Stimulated activated CD8-positive, alpha-beta memory T cell treated with anti-CD3 and anti-CD28 coated beads, Interleukin-2, amount 100 ng/mL, for 48 hours (primary cell): ENCODE measurements around the gene ZNF808.
"Not testable (repeated sequence)": the region's sequence is repeated elsewhere in the genome, so short reads cannot be mapped to it uniquely, and the experiment has no call there.

Source experiments
- DNase-seq, 2 donors: peaks; one replicate each; pipeline ENCODE4 v3.0.0-alpha.2; 2020; ENCODE audit warnings: low read depth in 2 of 2

The ZNF808 gene

GRCh38 chr19:52527134-52527955, at the start of gene ZNF808:
TSS of gene ZNF808 (plus strand) at chr19:52527668. CDS start at chr19:52543285, 15,617 bp downstream.
- DNase-seq = peak; percentile 95 to 97

DNA sequence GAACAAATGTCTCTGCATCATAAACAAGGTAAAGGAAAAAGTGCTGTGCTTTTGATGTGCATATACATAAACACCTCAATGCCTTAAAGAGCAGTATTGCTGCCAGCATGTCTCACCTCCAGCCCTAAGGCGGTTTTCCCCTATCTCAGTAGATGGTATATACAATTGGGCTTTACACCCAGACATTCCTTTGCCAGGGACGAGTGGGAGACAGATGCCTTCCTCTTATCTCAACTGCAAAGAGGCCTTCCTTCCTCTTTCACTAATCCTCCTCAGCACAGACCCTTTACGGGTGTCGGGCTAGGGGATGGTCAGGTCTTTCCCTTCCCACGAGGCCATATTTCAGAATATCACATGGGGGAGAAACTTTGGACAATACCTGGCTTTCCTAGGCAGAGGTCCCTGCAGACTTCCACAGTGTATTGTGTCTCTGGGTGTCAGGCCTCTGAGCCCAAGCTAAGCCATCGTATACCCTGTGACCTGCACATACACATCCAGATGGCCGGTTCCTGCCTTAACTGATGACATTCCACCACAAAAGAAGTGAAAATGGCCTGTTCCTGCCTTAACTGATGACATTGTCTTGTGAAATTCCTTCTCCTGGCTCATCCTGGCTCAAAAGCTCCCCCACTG, 43.2 kb upstream of the ZNF808 start:
- DNase-seq = not testable (repeated sequence)

- DNase-seq = not testable (repeated sequence)
These were observed 42.4 kb upstream of the ZNF808 start for GRCh38 chr19:52485064-52485463.

DNA sequence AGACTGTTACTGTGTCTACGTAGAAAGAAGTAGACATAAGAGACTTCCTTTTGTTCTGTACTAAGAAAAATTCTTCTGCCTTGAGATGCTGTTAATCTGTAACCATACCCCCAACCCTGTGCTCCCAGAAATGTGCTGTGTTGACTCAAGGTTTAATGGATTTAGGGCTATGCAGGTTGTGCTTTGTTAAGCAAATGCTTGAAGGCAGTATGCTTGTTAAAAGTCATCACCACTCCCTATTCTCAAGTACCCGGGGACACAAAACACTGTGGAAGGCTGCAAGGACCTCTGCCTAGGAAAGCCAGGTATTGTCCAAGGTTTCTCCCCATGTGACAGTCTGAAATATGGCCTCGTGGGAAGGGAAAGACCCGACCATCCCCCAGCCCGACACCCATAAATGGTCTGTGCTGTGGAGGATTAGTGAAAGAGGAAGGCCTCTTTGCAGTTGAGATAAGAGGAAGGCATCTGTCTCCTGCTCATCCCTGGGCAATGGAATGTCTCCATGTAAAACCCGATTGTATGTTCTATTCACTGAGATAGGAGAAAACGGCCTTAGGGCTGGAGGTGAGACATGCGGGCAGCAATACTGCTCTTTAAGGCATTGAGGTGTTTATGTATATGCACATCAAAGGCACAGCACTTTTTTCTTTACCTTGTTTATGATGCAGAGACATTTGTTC, 41.8 kb upstream of the ZNF808 start:
- not testable (repeated sequence) for DNase-seq

DNA sequence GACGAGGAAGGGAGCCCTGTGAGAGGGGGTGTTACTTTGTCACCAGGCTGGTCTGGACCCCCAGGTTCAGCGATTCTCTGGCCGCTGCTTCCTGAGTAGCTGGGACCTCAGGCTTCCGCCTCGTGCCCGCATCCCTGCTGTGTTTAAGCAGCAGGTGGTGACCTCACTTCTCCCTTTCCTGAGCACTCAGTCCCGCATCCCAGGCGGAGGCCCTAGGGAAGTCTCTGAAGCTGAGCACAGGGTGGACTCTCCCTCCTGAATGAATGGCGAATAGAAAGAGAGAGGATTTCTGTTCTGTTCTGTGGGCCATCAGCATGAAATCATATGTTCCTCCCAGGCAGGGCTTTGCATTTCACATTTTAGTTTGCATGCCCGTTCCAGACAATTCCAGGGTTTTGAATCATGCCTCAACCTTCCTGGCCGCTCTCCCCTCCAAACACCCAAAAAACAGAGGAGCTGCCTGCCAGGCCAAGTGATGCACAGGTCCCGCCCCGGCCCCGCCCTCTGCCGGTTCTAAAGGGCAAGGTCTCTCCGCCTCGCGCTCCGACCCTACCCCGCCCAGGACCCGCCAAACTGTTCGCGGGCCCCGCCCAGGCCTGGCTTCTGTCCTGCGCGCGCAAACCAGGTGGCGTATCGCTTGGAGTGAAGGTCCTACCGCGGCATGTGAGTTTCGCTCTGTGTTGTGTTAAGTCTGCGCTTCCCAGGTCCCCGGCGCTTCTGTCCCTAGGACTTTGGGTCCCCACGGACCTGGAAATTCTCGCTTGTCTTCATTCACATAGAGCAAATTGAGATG, 35.1 kb upstream of the ZNF808 start:
- DNase-seq = no peak

- no peak for DNase-seq
These were observed 34.4 kb upstream of the ZNF808 start for GRCh38 chr19:52492994-52493470.

GRCh38 chr19:52494518-52494917, 33.0 kb upstream of the ZNF808 start:
- DNase-seq = no peak

GRCh38 chr19:52498571-52498970, 28.9 kb upstream of the ZNF808 start:
- DNase-seq = no peak

DNA sequence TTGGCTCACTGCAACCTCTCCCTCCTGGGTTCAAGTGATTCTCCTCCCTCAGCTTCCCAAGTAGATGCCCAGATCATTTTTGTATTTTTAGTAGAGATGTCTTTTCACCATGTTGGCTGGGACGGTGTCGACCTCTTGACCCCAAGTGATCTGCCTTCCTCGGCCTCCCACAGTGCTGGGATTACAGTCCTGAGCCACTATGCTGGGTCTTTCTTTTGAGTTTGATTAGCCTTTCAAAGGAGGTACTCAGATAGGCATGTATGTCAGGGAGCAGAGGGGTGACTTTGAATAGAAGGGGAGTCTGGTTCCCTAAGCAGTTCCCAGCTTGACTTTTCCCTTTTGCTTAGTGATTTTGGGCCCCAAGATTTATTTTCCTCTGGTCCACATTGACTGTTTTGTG, 27.0 kb upstream of the ZNF808 start:
- DNase-seq = not testable (repeated sequence)

- DNase-seq = not testable (repeated sequence)
These were observed 26.5 kb upstream of the ZNF808 start for GRCh38 chr19:52500991-52501390.

GRCh38 chr19:52507266-52507665, 20.2 kb upstream of the ZNF808 start:
- no peak for DNase-seq

- DNase-seq = no peak
These were observed 11.3 kb upstream of the ZNF808 start for GRCh38 chr19:52516191-52516590.

GRCh38 chr19:52518646-52519045, 8.8 kb upstream of the ZNF808 start:
- no peak for DNase-seq

GRCh38 chr19:52519175-52519574, 8.3 kb upstream of the ZNF808 start:
- not testable (repeated sequence) for DNase-seq

DNA sequence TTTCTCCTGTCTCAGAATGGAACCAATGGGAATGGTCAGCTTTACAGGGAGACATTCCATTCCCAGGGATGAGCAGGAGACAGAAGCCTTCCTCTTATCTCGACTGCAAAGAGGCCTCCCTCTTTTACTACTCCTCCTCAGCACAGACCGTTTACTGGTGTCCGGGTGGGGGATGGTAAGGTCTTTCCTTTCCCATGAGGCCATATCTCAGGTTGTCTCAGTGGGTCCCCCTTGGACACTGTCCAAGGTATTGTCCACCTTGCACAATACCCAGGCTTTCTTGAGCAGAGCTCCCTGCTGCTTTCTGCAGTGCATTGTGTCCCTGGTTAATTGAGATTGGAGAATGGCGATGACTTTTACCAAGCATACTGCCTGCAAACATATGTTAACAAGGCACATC, 7.5 kb upstream of the ZNF808 start:
- DNase-seq = no peak

- DNase-seq = no peak
These were observed 4.9 kb upstream of the ZNF808 start for GRCh38 chr19:52522551-52522950.

GRCh38 chr19:52524086-52524485, 3.4 kb upstream of the ZNF808 start:
- DNase-seq = no peak

DNA sequence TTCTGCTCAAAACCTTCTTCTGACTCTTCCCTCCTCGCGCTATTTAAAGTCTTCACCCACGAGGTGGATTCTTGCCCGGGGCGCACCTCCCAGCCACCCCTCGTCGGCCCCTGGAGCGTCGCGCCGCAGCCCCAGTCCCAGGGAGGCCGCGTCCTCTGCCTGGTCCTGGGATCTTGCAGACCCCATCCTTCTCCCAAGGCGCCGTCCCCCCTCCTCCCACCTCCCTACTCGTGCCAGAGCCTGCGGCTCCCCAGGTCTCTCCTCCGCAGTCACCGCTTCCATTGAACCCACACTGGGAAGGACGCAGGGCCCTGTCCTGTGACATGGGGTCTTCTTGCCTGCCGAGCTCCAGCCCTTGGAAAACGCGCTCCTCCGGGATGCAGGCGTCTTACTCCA, 486 bp downstream of the ZNF808 start:
- DNase-seq = no peak

DNA sequence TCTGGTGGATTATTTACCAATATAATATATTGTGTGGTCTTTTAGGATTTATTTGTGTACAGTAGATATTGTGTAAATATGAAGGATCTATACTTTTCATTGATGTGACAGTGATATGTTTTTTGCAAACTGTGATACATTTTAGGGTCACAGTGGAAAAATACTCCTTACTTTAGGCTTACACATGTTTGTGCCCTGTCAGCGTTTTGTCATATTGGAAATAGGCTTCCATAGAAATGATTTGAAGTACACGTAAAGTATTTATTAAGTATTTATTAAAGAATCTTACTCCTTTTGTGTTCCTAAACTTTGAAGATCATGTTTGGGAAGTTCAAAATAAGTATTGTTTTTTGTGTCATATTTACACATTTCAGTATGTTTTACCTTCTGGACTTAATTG, 5.0 kb downstream of the ZNF808 start:
- DNase-seq = no peak

DNA sequence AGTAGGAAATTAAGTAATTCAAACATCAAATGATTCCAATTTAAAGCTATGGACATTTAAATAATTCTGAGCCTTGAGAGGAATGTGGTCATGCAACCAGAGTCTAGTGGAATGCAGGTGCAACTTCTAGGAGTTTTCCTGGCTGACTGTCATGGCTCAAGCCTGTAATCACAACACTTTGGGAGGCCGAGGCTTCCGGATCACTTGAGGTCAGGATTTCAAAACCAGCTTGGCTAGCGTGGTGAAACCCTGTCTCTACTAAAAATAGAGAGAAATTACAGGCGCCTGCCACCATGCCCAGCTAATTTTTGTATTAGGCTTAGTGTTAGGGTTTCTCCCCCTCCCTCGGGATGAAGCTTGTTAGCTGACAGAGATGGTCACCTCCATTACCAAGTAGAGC, 6.4 kb downstream of the ZNF808 start:
- DNase-seq = no peak

DNA sequence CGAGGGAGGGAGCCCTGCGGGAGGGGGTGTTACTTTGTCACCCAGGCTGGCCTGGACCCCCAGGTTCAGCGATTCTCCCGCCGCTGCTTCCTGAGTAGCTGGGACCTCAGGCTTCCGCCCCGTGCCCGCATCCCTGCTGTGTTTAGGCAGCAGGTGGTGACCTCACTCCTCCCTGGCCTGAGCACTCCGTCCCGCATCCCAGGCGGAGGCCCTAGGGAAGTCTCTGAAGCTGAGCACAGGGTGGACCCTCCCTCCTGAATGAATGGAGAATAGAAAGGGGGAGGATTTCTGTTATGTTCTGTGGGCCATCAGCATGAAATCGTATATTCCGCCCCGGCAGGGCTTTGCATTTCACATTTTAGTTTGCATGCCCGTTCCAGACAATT, 7.9 kb downstream of the ZNF808 start:
- not testable (repeated sequence) for DNase-seq
